ENCODE results near the gene N4BP3.
"Not testable (repeated sequence)": the region's sequence is repeated elsewhere in the genome, so short reads cannot be mapped to it uniquely, and the experiment has no call there.

Gene N4BP3

GRCh38 chr5:178113141-178113787 lies at the start of gene N4BP3:
Gene N4BP3, plus strand, starts transcription at chr5:178113532. Its CDS starts 6,052 bp downstream, at chr5:178119584.
- no peak for FAIRE-seq

- FAIRE-seq = no peak
These were observed 45.6 kb upstream of the N4BP3 start for GRCh38 chr5:178067755-178068154.

GRCh38 chr5:178068293-178068692 lies 45.0 kb upstream of the N4BP3 start:
- no peak for FAIRE-seq

GRCh38 chr5:178069909-178070308 lies 43.4 kb upstream of the N4BP3 start:
- no peak for FAIRE-seq

GRCh38 chr5:178071108-178071507 lies 42.2 kb upstream of the N4BP3 start:
- FAIRE-seq = no peak

DNA sequence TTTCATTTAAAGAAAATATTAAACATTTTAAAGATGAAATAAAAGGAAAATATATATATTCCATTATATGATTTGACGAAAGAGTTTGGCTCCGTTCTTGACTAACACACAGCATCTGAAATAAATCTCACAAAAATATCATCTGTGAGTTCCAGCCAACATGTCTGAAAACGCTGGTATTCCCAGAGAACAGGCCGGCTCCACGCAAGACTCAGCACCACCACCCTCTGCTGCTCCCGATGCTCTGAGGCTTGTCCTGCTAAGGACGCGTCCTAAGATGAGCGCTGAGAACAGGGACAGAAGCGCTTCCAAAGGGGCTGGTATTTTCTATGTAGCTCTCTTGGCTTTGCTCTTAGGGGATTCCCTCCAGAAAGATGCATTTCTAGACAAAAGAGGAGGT lies 40.6 kb upstream of the N4BP3 start:
- FAIRE-seq = no peak

DNA sequence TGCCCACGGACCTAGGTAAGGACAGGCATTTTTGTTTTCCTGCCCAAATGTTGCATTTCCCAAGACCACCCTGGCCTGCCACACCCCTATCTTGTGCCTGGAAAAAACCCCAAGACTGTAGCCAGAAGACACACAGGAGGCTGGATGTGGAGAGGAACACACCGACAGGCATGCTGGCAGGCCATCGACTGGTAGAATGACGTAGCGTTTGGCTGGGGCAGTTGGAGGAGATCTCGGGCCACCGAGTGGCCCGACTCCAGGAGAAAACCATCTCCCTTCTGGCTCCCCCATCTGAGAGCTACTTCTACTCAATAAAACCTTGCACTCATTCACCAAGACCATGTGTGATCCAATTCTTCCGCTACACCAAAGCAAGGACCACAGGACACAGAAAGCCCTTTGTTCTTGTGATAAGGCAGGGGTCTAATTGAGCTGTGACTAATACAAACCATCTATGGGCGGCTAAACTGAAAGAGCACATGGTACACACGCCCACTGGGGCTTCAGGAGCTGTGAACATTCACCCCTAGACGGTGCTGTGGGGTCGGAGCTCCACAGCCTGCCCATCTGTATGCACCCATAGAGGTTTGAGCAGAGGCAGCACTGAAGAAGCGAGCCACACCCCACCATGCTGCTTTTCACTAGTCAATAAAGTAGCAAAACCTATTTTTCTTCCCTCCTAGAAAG lies 38.9 kb upstream of the N4BP3 start:
- no peak for FAIRE-seq

GRCh38 chr5:178076965-178077364 lies 36.4 kb upstream of the N4BP3 start:
- FAIRE-seq = not testable (repeated sequence)

DNA sequence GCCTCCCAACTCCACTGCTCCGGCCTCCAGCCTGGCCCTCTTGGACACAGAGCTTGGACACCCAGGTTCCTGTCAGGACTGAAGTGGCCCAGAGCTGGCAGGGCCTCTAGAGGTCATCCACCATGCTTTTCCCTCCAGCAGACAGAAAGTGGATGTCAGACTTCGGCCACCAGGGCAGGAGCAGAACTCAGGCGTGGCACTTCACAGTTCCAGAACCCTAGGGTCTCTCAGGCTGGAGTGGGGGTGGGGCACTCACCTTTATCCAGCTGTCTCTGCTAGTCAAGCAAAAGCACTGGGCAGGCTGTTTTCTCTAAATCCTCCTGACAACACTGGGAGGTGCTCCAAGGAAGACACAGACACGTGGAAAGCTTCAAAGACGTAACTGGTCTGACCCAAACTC lies 35.6 kb upstream of the N4BP3 start:
- no peak for FAIRE-seq

GRCh38 chr5:178078197-178079010 lies 34.9 kb upstream of the N4BP3 start:
- no peak for FAIRE-seq

DNA sequence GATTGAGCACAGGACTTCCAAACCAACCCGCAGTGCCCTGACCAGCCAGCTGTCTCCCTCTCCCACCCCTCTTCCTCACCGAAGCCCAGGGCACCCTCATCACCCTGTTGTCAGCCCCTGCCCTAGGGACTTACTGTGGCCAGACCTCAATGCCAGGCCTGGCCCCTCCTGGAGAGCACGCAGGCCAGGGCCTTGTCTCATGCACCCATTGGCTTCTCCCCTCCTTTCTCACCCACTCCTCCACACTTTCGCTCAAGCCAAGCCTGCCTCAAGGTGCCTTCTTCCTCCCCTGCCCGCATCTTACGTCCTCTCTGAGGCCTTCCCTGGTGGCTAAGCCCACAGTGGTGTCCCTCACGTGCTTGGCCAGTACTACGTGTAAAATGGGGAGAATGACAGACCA lies 33.3 kb upstream of the N4BP3 start:
- no peak for FAIRE-seq

DNA sequence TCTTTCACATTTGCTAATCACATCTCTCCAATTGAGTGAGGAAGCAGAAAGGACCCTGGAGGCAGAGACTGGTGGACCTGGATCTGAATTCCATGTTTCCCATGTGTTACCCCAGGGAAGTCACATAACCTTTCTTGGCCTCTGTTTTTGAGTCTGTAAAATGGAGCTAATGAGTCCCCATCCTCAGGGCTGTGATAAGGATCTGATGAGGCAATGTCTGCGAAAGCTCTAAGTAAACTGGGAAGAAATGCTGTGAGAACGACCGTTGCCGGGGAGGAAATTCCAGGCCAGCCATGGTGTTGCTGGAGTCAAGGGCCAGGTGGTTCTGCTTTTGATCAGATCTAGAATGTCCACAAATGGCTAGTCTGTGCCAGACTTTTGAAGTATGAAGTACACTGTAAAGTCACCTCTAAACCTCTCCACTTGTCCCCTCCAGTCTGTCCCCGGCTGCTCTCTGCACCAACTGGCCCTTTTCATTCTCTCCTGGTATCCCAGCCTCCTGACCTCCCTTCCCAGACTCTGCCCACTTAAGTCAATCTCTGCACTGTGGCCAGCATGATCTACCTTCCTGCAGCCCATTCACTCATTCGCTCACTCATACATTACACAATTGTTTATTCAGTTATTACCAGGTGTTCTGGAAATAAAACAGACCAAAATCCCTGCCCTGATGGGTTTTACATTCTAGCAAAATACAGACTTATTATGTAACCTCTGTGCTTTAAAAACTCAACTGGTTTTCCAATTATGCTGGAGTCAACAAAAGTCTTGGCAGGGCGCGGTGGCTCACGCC lies 32.5 kb upstream of the N4BP3 start:
- no peak for FAIRE-seq

GRCh38 chr5:178081571-178082243 lies 31.6 kb upstream of the N4BP3 start:
- FAIRE-seq = no peak

GRCh38 chr5:178083922-178084321 lies 29.4 kb upstream of the N4BP3 start:
- no peak for FAIRE-seq

- FAIRE-seq = no peak
These were observed 28.0 kb upstream of the N4BP3 start for GRCh38 chr5:178085316-178085715.

GRCh38 chr5:178086266-178086665 lies 27.1 kb upstream of the N4BP3 start:
- no peak for FAIRE-seq

GRCh38 chr5:178087199-178087598 lies 26.1 kb upstream of the N4BP3 start:
- not testable (repeated sequence) for FAIRE-seq

DNA sequence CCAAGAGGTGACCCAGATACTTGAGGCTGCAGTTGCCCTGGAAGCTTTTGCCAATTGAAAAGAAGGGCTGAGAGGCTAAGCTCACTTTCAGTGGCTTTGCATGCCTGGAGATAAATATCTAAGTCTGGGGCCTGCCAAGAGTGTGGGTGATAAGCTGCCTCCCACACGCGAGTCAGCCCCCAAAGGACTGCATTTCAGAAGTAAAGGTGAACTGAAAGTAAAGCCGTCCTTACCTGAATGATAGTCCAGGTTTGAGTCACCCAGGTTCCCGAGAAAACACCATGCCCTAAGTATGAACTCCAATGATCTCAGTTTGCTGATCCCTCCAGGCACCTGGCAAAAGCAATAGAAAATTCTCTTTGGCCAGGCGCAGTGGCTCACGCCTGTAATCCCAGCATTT lies 22.5 kb upstream of the N4BP3 start:
- FAIRE-seq = no peak

GRCh38 chr5:178093134-178093533 lies 20.2 kb upstream of the N4BP3 start:
- no peak for FAIRE-seq

GRCh38 chr5:178094345-178094744 lies 19.0 kb upstream of the N4BP3 start:
- FAIRE-seq = no peak

GRCh38 chr5:178098685-178099084 lies 14.6 kb upstream of the N4BP3 start:
- FAIRE-seq = no peak

DNA sequence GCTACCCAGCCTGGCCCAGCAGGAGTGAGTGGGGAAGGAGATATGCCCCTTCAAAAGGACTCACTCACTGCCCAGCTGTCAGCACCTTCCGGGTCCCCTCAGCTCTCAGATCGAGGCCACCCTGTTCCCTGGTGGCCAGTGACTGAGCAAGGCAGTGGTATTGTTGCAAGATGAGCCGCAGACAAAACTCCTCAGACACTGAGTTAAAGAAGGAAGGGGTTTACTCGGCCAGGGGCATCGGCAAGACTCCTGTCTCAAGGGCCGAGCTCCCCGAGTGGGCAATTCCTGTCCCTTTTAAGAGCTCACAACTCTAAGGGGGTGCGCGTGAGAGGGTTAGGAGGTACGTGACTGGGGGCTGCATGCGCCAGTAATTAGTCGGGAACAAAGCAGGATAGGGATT lies 9.7 kb upstream of the N4BP3 start:
- FAIRE-seq = no peak

Data from A204.1 (cell line).